Right ventricle myocardium inferior (tissue), 1 donor: ENCODE measurements around the gene KDM1B. TPM values are rescaled to one million over a fixed set of nuclear protein-coding genes. Genes with fewer than 3 reads are reported as not detected.
"Not testable (repeated sequence)": the region's sequence is repeated elsewhere in the genome, so short reads cannot be mapped to it uniquely, and the experiment has no call there.

Experiments
- ATAC-seq: fragments of 200-7000 bp; cut with Tn5 transposase; one replicate; pipeline ENCODE4 v1.9.1; 2020; ENCODE audit warnings: mild to moderate bottlenecking, moderate library complexity
- DNase-seq: peaks from one replicate; pipeline ENCODE4 v3.0.0; 2021; ENCODE audit errors: missing footprints
- intact Hi-C: fragments of 100-400 bp; cut with DNase I; formaldehyde crosslinking; loops from one replicate; pipeline ENCODE4 v1.11.0; 2022
- total RNA-seq: library from RNA; stranded (reverse); fragmentation: NEBNext Ultra II Directional; extraction: Animal tissue kit (Norgen Biotek cat#: 25700); gene quantifications from one replicate; pipeline ENCODE4 v1.2.1, GENCODE V29; 2021
- donor health status: DM: no; HTN: yes; CAD: no; lungs with severe emphysema.

The KDM1B gene
- total RNA-seq, 1 donor from 2014 or later, result 13.0 TPM

DNA sequence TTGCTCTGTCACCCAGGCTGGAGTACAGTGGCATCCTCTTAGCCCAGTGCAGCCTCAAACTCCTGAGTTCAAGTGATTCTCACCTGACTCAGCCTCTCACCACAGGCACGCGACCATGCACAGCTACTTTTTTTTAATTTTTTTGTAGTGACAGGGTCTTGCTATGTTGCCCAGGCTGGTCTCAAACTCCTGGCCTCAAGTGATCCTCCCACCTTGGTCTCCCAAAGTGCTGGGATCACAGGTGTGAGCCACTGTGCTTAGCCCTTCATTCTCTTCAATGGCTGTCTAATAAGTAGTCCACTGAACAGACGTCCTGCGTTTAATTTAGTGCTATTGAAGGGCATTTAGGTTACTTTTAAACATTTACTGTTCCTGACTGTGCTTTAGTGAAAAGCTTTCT, 27.3 kb downstream of the KDM1B start:
- ATAC-seq (no peak), DNase-seq (no peak)
- intact Hi-C loops, result no loop called here

DNA sequence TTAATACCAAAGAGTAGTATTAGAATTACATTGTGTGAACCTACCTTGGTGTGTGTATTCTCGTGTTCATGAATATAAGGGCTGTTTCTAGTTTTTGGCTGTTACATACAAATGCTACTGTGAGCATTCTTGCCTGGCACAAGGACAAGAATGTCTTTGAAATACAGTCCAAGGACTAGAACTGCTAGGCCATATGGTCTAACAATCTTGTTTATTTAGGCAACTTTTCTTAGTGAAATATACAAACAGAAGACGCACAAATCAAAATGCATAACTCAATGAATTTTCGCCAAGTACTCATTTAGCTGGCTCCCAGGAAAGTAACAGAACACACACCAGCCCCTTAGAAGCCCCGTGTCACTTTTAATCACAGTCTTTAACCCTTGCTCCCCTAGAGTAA, 28.5 kb downstream of the KDM1B start:
- intact Hi-C loops, result no loop called here
- DNase-seq (no peak), ATAC-seq (no peak)

DNA sequence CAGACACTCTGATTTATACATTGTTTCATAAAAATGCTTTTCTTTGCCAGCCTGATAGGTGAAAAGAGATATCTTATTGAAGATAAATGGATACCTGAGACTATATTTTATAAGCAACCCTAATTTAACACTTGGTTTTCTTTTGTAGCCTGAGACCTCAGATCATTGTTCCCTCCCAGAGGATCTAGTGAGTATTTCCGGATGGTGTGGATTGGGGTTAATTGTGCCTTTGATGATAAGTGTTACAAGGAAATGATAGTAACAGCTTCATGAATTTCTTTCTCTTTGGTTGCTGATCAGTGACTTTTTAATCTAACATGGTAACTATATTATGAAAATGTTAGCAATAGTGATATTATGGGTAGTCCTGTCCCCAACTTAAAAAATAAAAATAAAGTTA, 30.4 kb downstream of the KDM1B start:
- DNase-seq (no peak), ATAC-seq (no peak)
- intact Hi-C loops, result no loop called here

DNA sequence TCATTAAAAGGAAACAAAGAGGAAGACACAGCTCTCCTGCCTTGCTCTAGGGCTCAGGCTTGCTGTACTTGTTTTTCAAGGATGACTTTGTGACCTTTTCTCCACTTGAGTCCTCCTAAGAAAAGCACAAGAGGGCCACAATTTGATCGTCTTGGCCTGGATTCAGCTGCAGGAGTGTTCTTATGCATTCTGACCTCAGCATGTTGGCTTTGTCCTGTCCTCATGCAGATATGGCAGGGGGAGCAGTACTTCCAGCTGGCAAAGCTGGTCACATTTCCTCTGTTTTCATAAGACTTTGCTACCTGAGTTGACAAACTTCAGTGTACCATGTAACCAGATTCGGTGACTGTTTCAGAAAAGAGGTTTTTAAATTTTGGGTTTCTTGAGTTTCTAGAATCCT, 30.8 kb downstream of the KDM1B start:
- ATAC-seq, result no peak
- intact Hi-C loops, result no loop called here

DNA sequence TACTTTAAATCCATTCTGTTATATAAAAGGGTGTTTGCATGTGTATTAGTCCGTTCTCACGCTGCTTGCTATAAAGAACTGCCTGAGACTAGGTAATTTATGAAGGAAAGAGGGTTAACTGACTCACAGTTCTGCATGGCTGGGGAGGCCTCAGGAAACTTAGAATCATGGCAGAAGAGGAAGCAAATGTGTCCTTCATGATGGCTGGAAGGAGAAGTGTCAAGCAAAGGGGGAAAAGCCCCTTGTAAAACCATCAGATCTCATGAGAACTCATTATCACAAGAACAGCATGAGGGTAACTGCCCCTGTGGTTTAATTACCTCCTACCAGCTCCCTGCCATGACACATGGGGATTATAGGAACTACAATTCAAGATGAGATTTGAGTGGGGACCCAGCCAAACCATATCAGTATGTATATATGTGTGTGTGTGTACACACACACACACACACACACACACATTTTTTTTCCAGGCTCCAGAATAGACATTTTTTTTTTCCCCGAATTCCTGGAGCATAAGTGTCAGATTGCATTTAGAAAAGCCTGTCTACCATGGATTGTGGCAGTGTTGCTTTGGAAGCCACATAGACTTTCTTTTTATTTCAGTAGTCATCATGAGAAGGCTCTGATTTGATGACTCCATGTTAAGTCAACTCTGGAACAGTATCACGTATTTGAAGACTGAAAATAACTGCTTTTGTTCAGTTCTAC, 31.5 kb downstream of the KDM1B start:
- intact Hi-C loops, result no loop called here
- no peak for ATAC-seq
- DNase-seq, result no peak

More for the DNA sequence above, 30.8 kb downstream of the KDM1B start:
- DNase-seq, result no peak

DNA sequence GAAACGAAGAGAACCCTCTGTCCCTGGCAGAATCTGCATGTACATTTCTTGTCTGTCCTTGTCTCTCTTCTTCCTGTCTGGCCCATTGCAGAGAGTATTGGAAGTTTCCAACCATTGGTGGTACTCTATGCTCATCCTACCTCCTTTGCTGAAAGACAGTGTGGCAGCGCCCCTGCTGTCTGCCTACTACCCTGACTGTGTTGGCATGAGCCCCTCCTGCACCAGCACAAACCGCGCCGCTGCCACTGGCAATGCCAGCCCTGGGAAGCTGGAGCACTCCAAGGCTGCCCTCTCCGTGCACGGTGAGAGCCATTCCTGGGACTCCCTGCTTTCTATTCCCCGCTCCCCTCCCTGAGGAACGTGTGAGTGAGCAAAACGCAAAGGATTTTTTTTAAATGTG, 32.5 kb downstream of the KDM1B start:
- DNase-seq, result no peak
- no peak for ATAC-seq
- intact Hi-C loops, result no loop called here

DNA sequence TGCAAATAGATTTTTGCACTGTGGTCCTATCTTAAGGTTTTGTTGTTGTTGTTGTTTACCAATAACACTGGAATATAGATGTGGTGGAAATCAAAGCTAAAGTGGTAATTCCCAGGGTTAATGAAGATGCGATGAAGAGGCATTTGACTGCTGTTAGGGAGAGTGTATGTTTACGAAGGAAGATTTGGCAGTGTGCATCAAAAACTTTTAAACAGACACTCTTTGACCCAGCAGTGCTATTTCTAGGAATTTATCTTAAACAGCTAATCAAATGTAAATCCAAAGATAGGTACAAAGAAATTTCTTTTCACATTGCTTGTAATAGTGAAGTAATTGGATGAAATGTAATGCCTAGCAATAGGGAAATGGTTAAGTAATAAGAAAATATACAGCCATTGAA, 34.0 kb downstream of the KDM1B start:
- ATAC-seq (no peak), DNase-seq (no peak)
- intact Hi-C loops, result no loop called here

DNA sequence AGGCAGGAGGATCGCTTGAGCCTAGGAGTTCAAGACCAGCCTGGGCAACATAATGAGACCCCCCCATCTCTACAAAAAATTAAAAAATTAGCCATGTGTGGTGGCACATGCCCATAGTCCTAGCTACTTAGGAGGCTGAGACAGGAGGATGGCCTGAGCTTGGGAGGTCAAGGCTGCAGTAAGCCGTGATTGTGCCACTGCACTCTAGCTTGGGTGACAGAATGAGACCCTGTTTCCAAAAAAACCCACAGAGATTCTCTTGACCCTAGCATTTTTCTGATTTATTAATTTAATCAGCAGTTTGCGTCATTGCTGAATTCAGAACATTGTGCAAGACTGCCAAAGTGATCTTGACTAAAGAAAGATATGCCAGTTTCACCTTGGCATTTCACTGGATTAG, 36.8 kb downstream of the KDM1B start:
- ATAC-seq (no peak), DNase-seq (no peak)
- intact Hi-C loops, result no loop called here

DNA sequence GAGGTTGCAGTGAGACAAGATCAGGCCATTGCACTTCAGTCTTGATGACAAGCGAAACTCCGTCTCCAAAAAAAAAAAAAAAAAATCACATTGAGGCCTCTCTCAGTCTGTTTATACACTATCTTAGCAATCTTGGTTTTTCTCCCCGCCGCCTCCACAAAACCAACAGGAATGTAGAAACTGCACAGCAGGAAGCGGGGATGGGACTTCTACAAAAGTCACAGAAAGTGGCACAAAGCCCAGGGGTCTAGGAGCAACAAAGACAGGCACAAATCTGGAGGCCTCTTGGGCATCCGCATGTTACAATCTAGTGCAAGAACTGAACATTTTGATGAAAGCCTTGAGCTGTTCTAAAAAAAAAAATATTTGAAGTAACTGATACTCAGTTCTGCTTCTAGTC, 48.6 kb downstream of the KDM1B start:
- DNase-seq (no peak), ATAC-seq (no peak)
- intact Hi-C loops, result no loop called here

DNA sequence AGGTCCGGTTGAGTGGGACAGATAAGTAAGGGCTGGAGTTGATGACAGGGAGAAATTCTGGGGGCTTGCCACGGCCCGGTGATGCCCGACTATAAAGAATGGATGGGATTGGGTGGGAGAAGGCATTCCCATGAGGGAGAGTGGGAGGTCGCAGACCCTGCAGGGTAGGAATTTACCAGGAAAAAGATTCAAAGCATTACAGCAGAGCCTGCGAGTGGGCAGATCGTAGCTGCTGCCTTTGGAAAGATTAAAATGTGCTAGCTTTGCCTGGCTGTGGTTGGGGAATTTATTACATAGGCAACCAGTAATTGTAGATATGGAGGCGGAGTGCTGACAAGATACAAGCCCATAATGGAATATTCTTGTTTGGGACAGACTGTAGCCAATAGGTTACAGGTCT, 49.5 kb downstream of the KDM1B start:
- ATAC-seq, result no peak
- intact Hi-C loops, result no loop called here
- DNase-seq, result no peak

DNA sequence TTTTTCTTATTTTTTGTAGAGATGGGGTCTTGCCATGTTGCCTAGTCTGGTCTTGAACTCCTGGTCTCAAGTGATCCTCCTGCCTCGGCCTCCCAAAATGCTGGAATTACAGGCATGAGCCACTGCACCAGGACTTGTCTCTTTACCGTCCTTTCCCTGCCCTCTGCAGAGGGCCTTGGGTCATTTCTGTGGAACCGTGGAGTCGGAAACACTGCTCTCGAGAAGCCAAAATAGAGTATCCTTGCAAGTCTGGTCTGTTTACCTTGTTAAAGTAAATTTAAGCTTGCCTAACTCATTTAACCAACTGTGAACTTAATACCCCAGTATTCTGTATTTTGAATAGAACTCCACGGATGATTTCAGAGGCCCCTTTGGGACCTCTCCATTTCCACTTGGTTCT, 51.4 kb downstream of the KDM1B start:
- DNase-seq (no peak), ATAC-seq (no peak)
- intact Hi-C loops, result no loop called here

DNA sequence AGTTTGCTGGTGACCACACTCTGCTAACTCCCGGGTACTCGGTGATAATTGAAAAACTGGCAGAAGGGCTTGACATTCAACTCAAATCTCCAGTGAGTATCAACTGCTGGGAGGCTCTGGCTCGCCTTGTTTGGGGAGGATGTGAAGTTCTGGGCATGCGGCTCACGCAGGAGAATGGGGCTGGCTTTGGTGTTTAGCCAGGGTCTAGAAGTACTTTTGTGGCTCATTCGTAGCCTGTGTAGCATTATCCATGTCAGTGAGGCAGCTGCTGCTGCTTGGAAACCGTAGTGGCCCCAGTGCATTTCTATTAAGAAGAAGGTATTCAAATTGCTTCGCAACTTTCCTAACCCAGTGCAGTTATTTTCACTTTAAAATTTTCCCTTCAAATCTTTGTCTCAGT, 52.2 kb downstream of the KDM1B start:
- ATAC-seq (peak; percentile 33), DNase-seq (no peak)
- intact Hi-C loops, result no loop called here

DNA sequence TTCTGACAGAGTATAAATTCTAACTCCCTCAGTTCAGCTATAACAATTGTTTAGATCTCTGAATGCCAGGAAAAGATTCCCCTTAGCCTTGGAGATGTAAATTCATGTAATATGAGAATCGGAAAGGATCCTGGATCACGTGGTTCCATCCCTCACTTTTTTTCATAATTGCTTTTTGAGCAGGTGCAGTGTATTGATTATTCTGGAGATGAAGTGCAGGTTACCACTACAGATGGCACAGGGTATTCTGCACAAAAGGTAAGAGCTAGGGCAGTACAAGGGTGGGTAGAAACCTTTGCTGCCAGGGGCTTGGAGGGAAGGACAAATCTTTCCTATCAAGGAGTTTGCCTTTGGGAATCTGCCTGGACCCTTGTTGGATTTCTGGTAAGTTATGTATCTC, 52.7 kb downstream of the KDM1B start:
- DNase-seq (no peak), ATAC-seq (no peak)
- intact Hi-C loops, result no loop called here

DNA sequence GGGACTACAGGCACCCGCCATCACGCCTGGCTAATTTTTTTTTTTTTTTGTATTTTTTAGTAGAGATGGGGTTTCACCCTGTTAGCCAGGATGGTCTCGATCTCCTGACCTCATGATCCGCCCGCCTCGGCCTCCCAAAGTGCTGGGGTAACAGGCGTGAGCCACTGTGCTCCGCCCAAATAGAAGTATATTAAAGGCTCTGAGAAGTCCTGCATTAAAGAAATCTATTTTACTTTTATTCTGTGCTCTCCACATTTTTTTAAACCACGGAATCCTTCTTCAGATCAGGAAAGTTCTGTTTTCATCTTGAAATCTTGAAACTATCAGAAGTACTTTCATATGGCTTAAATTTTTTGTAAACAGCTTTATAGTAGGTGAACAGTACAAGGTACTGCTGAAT, 53.6 kb downstream of the KDM1B start:
- ATAC-seq, intact Hi-C loops, DNase-seq: not testable (repeated sequence)

DNA sequence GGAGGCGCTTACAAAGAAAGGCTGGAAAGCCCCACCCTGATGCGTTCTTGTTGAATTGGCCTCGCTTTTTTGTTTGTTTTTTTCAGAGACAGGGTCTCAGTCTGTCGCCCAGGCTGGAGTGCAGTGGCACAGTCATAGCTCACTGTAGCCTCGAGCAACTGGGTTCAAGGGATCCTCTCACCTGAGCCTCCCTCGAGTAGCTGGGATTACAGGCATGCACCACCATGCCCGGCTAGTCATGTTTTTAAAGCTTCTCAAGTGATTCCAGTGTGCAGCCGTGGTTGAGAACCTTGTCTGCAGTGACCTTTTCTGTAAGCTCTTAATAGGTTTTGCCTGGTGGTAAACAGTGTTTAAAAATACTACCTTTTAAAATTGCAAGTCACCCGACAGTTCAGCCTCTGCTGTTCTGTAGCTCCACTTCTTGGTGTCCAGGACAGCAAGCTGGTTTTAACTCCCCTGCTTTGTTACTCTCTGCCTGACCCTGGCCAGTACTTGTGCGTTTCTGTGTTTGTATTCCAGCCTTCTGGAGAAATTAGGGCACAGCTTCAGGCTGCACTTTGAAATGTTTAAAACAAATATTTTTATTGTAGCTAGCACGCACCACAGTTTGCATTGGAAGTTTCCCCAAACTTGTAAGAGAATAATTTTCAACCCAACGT, 54.4 kb downstream of the KDM1B start:
- intact Hi-C loops, result no loop called here
- DNase-seq, result no peak
- ATAC-seq, result peak; percentile 57

DNA sequence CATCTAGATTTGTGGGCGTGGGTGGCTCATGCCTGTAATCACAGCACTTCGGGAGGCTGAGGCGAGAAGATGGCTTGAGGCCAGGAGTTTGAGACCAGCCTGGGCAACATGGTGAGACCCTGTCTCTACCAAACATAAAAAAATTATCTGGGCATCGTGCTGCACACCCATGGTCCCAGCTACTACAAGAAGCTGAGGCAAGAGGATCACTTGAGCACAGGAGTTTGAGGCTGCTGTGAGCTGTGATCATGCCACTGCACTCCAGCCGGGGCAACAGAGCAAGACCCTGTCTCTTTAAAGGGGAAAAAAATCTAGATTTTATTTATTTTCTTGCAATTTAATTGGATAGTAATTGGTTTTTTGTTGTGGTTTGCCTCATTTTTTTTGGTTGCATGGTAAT, 55.5 kb downstream of the KDM1B start:
- ATAC-seq (no peak), DNase-seq (no peak)
- intact Hi-C loops, result no loop called here

DNA sequence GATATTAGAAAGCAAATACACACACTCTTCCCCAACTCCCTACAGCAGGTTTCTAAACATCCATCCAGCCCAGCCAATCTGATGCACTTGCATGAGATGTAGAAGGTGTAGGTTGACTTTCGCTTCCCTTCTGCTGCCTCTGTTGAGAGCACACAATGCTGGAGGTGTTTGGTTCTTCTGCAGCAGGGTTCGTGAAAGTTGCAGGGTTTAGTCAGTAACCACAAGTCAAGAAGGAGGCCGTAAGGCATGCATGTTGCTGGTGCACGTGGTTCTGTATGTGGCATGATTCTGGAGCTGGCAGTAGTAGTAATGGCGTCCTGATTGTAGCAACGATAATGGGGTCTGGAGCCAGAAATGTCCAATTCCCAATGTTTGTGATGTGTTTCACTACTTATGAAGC, 56.1 kb downstream of the KDM1B start:
- DNase-seq (no peak), ATAC-seq (no peak)
- intact Hi-C loops, result no loop called here

DNA sequence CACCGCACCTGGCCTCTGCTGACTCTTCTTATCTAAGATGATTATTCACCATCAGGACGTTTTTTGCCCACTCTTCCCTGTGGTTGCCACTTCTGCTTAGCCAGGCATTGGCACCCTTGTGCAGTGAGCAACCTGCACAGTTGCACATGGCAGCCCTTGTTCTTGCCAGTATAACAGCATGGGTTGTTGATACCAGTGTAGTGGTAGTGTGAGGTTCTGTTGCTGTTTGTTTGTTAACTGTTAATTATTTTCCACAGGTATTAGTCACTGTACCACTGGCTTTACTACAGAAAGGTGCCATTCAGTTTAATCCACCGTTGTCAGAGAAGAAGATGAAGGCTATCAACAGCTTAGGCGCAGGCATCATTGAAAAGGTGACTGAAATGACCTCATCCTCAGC, 57.0 kb downstream of the KDM1B start:
- no peak for DNase-seq
- intact Hi-C loops, result no loop called here
- ATAC-seq, result no peak

DNA sequence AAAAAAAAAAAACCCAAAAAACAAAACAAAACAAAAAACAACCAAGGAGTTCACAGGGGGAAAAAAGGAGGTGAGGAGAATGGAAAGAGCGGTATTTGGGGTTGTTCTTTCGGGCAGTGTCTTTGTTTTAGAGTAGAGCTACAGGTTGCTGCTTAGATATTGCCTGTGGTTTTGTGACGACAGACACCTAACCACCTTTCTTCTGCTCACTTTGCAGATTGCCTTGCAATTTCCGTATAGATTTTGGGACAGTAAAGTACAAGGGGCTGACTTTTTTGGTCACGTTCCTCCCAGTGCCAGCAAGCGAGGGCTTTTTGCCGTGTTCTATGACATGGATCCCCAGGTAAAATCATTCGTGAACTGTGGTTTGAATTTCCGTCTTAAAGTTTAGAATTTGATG, 58.2 kb downstream of the KDM1B start:
- DNase-seq (no peak), ATAC-seq (no peak)
- intact Hi-C loops, result no loop called here

DNA sequence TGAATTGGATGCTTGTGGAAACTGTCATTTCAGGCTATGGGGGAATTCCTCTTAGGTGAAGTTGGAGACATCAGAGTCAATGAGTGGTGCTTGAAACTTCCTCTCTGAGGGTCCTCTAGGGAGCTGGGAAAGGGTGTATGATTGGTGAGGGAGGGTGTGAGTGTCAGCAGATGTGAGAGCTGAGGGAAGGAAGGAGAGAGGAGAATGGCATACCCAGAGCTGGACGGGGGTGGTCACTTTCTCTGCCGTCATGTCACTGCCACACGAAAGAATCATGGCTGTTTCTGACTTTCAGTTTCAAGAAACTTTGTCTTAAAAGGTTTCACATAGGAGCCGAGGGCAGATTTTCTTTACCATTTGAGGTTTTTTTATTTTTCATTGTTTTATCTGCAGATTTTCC, 58.8 kb downstream of the KDM1B start:
- no peak for DNase-seq
- intact Hi-C loops, result no loop called here
- ATAC-seq, result no peak

DNA sequence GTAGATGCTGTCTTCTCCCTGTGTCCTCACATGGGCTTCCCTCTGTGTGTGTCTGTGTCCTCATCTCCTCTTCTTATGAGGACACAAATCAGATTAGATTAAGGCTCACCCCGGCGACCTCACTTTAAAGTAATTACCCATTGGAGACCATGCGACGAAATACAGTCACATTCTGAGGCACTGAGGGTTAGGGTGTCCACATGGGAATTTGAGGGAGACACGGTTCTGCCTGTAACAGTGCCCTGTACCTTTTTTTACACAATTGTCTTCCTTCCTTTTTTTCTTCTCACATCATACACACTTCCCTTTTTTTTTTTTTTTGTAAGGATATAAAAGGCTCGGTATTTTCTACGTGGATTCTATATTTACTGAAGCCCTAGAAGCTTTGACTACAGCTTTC, 60.2 kb downstream of the KDM1B start:
- ATAC-seq (peak; percentile 36), DNase-seq (no peak)
- intact Hi-C loops, result no loop called here
